Activated naive CD4-positive, alpha-beta T cell treated with anti-CD3 and anti-CD28 coated beads, Interleukin-2, amount 10 ng/mL, durations not matched to agents 7 days and 5 days (primary cell): ENCODE data around the gene SH3BP2.

Experiments used
- CTCF ChIA-PET: fragments of 350-600 bp; sonication (Branson Sonifier 250); formaldehyde crosslinking; loops from one replicate; lab custom pipeline; 2021; ENCODE audit warnings: antibody characterized with exemption; lab: Charles Lee
- DNase-seq: peaks from one replicate; pipeline ENCODE4 v3.0.0-alpha.2; 2020
- H3K27ac Mint-ChIP-seq: one replicate; pipeline ENCODE4 v1.8.0; 2021; ENCODE audit warnings: mild to moderate bottlenecking, moderate library complexity, mixed read lengths
- H3K27me3 Mint-ChIP-seq: one replicate; pipeline ENCODE4 v1.8.0; 2021; ENCODE audit warnings: mild to moderate bottlenecking, mixed read lengths
- H3K36me3 Mint-ChIP-seq: one replicate; pipeline ENCODE4 v1.8.0; 2021; ENCODE audit warnings: mixed read lengths
- H3K4me1 Mint-ChIP-seq: one replicate; pipeline ENCODE4 v1.8.0; 2021; ENCODE audit warnings: mixed read lengths
- H3K4me3 Mint-ChIP-seq: one replicate; pipeline ENCODE4 v1.8.0; 2021; ENCODE audit warnings: mild to moderate bottlenecking, moderate library complexity, mixed read lengths
- H3K9me3 Mint-ChIP-seq: one replicate; pipeline ENCODE4 v1.8.0; 2021; ENCODE audit warnings: mixed read lengths

Gene SH3BP2

GRCh38 chr4:2843263-2843940 lies 50.5 kb downstream of the SH3BP2 start, which contains the start of gene ADD1:
ADD1 (plus strand) TSS chr4:2843844; CDS start chr4:2875916, 32,072 bp downstream.
- peaks cover 54% of the 10 kb centered on the region for H3K4me1 Mint-ChIP-seq
- peak within 1 kb of the TSS; percentile 93 for H3K27ac Mint-ChIP-seq
- H3K4me3 Mint-ChIP-seq = peak within 1 kb of the TSS; percentile 95

GRCh38 chr4:2843941-2844584 lies 51.2 kb downstream of the SH3BP2 start:
- peaks cover 47% of the 10 kb centered on the region for H3K4me1 Mint-ChIP-seq
- no peak for DNase-seq
- H3K36me3 Mint-ChIP-seq = peaks cover 21% of the 10 kb centered on the region
- peaks cover 7% of the 10 kb centered on the region for H3K9me3 Mint-ChIP-seq
- H3K27ac Mint-ChIP-seq = peak overlapping the region; percentile 93
- CTCF ChIA-PET = interaction anchor here (0.6 kb wide), 1 partner anchor 78 kb away, joined by 3 read pairs; no protein-coding TSS in a partner anchor
- H3K4me3 Mint-ChIP-seq = peak overlapping the region; percentile 95
- H3K27me3 Mint-ChIP-seq = no peaks in the 10 kb centered on the region

More at GRCh38 chr4:2843263-2843940, 50.5 kb downstream of the SH3BP2 start, which contains the start of gene ADD1:
- Mint-ChIP-seq H3K36me3 (peaks cover 25% of the 10 kb centered on the region), H3K27me3 (no peaks in the 10 kb centered on the region), H3K9me3 (peaks cover 7% of the 10 kb centered on the region)
- CTCF ChIA-PET = no interaction called here
- DNase-seq = peak; percentile 91

DNA sequence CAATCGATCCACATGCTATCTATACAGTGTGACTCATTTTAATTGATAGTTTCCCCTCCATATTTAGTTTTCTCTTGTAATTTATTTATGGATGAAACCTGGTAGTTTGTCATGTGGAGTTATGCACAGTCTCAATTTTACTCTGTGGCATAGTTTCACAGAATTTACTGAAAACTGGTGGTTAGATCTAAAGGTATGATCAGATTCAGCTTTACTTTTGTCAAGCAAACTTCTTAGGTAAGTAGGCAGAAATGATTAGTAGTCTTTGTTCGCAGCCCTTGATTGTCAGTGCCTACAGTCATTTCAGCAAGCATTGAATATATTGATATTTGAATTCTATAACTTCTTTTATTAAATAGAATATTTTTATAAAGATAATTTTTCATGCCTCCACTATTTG lies 53.3 kb downstream of the SH3BP2 start:
- peaks cover 57% of the 10 kb centered on the region for H3K4me1 Mint-ChIP-seq
- peak overlapping the region; percentile 45 for H3K4me3 Mint-ChIP-seq
- H3K27ac Mint-ChIP-seq = no peak overlapping the region
- CTCF ChIA-PET = no interaction called here
- peaks cover 13% of the 10 kb centered on the region for H3K36me3 Mint-ChIP-seq
- no peaks in the 10 kb centered on the region for H3K27me3 Mint-ChIP-seq
- peaks cover 2% of the 10 kb centered on the region for H3K9me3 Mint-ChIP-seq
- DNase-seq = no peak

GRCh38 chr4:2847302-2847871 lies 54.5 kb downstream of the SH3BP2 start:
- no peaks in the 10 kb centered on the region for H3K27me3 Mint-ChIP-seq
- no peak overlapping the region for H3K27ac Mint-ChIP-seq
- no peak overlapping the region for H3K4me3 Mint-ChIP-seq
- no peaks in the 10 kb centered on the region for H3K9me3 Mint-ChIP-seq
- H3K36me3 Mint-ChIP-seq = peaks cover 9% of the 10 kb centered on the region
- H3K4me1 Mint-ChIP-seq = peaks cover 66% of the 10 kb centered on the region
- DNase-seq = no peak
- CTCF ChIA-PET = no interaction called here

DNA sequence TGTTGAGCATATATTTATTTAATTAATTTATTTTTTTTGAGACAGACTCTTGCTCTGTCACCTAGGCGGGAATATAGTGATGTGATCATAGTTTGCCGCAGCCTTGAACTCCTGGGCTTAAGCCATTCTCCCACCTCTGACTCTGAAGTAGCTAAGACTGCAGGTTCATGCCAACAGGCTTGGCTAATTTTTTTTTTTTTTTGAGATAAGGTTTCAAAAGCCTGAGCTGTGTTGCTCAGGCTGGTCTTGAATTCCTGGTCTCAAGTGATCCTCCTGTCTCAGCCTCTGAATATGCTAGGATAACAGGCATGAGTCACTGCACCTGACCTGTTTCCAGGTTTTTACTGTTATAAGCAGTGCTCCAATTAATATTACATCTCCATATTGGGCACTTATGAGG lies 55.6 kb downstream of the SH3BP2 start:
- DNase-seq = no peak
- H3K27me3 Mint-ChIP-seq = no peaks in the 10 kb centered on the region
- no peak overlapping the region for H3K27ac Mint-ChIP-seq
- H3K36me3 Mint-ChIP-seq = peaks cover 12% of the 10 kb centered on the region
- CTCF ChIA-PET = no interaction called here
- H3K9me3 Mint-ChIP-seq = no peaks in the 10 kb centered on the region
- H3K4me1 Mint-ChIP-seq = peaks cover 67% of the 10 kb centered on the region
- no peak overlapping the region for H3K4me3 Mint-ChIP-seq

DNA sequence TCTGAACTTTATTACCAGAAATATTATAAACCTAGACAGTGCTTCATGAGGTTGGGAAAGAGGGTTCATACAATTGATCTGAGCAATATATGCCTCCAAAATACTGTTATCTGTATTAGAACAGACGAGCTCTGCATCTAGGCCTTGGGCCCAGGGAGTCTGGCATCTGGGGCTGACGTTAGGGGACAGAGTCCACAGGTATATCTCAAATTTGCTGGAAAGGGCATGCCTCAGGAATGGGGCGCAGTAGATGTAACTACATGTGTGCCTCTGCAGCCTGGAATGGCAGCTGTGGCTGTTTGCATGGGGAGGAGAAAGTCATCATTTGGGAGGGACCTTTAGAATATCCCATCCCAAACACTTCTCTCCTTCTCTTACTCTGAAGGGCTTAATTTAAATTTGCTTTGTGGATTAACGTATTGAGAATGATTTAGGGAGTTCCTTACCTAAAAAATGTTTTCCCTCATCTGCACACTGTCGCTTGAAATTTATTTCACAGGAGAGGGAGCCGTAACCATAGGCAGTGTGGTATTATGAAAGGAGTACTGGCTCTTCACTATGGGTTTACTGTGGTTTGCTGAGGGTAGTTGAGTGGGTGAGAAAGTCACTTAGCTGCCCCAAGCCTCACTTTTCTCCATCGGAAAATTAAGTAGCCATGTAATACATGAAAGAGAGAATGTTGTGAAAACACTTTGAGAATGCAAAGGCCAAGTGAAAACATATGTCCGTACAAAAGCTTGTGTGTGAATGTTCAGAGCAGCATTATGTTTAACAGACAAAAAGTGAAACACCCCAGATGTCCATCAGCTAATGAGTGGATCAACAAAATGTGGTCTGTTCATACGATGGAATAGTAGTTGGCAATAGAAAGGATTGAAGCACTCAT lies 56.6 kb downstream of the SH3BP2 start:
- Mint-ChIP-seq H3K27ac (no peak overlapping the region), H3K36me3 (peaks cover 20% of the 10 kb centered on the region), H3K4me3 (no peak overlapping the region), H3K27me3 (no peaks in the 10 kb centered on the region), H3K4me1 (peaks cover 72% of the 10 kb centered on the region), H3K9me3 (no peaks in the 10 kb centered on the region)
- DNase-seq = no peak
- CTCF ChIA-PET = no interaction called here

DNA sequence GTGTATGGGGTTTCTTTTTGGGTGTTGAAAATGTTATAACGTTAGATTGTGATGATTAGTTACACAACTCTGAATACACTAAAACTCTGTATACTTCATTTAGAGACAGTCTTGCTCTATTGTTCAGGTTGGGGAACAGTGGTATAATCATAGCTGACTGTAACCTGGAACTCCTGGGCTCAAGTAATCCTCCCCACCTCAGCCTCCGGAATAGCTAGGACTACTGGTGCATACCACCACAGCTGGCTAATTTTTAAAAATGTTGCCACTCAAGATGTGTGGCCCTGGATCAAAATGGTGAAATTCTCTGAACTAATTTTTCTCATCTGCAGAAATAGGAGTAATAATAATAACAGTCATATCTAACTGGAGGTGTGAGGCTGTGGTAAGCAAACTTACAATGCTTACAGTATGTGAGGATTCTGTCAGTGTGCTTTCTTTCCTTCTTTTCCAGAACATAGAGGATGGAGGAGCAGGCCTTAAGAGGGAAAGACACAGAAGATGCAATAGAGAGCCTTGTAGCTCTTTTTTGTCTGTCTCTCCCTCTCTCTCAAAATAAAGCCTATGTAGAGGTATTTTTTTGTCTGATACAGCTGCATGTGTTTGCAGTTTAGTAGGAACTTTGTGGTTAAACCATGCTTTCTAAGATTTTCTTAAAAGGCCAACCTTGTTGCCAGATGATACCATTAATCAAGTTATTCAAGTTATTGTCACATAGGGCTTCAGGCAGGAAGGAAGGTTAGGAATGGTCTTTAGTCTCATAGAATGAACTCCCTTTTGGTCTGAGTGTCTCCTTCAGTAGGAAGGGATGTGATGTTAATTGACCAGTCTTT lies 58.3 kb downstream of the SH3BP2 start:
- CTCF ChIA-PET = interaction anchor here (1.2 kb wide), 1 partner anchor 16 kb away, joined by 3 read pairs; no protein-coding TSS in a partner anchor

GRCh38 chr4:2852481-2852921 lies 59.6 kb downstream of the SH3BP2 start:
- H3K27me3 Mint-ChIP-seq = no peaks in the 10 kb centered on the region
- H3K27ac Mint-ChIP-seq = peak overlapping the region; percentile 86
- CTCF ChIA-PET = no interaction called here
- DNase-seq = peak; percentile 29
- peak overlapping the region; percentile 37 for H3K4me3 Mint-ChIP-seq
- no peaks in the 10 kb centered on the region for H3K9me3 Mint-ChIP-seq
- peaks cover 30% of the 10 kb centered on the region for H3K36me3 Mint-ChIP-seq
- peaks cover 58% of the 10 kb centered on the region for H3K4me1 Mint-ChIP-seq

More for the DNA sequence above, 58.3 kb downstream of the SH3BP2 start:
- H3K27ac Mint-ChIP-seq = peak overlapping the region; percentile 78
- H3K4me3 Mint-ChIP-seq = no peak overlapping the region
- H3K9me3 Mint-ChIP-seq = no peaks in the 10 kb centered on the region
- H3K27me3 Mint-ChIP-seq = no peaks in the 10 kb centered on the region
- peaks cover 26% of the 10 kb centered on the region for H3K36me3 Mint-ChIP-seq
- no peak for DNase-seq
- peaks cover 64% of the 10 kb centered on the region for H3K4me1 Mint-ChIP-seq

GRCh38 chr4:2855584-2855983 lies 62.7 kb downstream of the SH3BP2 start:
- CTCF ChIA-PET = no interaction called here
- DNase-seq = no peak
- H3K36me3 Mint-ChIP-seq = peaks cover 52% of the 10 kb centered on the region
- no peak overlapping the region for H3K4me3 Mint-ChIP-seq
- H3K4me1 Mint-ChIP-seq = peaks cover 72% of the 10 kb centered on the region
- H3K27me3 Mint-ChIP-seq = no peaks in the 10 kb centered on the region
- H3K27ac Mint-ChIP-seq = no peak overlapping the region
- peaks cover 8% of the 10 kb centered on the region for H3K9me3 Mint-ChIP-seq

DNA sequence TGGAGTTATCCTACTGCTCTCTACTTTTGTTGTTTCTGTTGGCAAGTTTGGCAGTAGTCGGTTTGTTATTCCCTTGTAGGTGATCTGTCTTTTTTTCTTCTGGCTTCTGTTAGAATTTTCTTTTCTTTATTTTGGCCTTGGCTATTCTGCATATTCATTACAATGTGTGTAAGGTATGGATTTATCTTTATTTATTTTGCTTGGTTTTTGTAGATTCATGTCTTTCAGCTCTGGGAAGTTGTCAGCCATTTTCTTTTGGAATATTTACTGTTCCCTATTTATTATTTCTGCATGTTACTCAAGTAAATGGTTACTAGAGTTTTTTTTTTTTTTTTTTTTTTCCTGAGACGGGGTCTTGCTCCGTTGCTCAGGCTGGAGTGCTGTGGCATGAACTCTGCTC lies 63.4 kb downstream of the SH3BP2 start:
- H3K4me3 Mint-ChIP-seq = no peak overlapping the region
- DNase-seq = no peak
- peaks cover 72% of the 10 kb centered on the region for H3K4me1 Mint-ChIP-seq
- peak overlapping the region; percentile 26 for H3K27ac Mint-ChIP-seq
- H3K36me3 Mint-ChIP-seq = peaks cover 57% of the 10 kb centered on the region
- no peaks in the 10 kb centered on the region for H3K27me3 Mint-ChIP-seq
- CTCF ChIA-PET = no interaction called here
- peaks cover 8% of the 10 kb centered on the region for H3K9me3 Mint-ChIP-seq

DNA sequence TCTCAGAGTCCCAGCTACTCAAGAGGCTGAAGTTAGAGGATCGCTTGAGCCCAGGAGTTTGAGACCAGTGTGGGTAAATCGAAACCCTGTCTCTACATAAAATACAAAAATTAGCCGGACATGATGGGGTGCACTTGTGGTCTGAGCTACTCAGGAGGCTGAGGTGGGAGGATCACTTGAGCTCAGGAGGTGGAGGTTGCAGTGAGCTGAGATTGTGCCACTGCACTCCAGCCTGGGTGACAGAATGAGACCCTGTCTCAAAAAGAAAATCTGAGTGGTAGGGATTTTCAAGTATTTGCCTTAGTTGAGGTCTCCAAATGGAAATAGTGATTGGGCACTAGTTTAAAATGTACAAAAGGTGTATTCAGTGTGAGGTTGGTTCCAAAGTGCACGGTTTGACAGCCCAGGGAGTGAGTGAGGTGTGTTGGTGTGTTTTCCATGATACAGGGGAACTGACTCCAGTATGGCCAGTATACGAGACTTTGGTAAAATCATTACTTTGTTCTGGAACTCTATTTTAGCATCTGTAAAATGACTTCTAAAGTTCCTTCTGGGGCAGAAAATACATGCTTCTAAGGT lies 64.6 kb downstream of the SH3BP2 start:
- H3K9me3 Mint-ChIP-seq = peaks cover 8% of the 10 kb centered on the region
- H3K27me3 Mint-ChIP-seq = no peaks in the 10 kb centered on the region
- CTCF ChIA-PET = interaction anchor here (0.7 kb wide), 1 partner anchor 98 kb away, joined by 3 read pairs; no protein-coding TSS in a partner anchor
- H3K4me1 Mint-ChIP-seq = peaks cover 70% of the 10 kb centered on the region
- peaks cover 57% of the 10 kb centered on the region for H3K36me3 Mint-ChIP-seq
- no peak overlapping the region for H3K4me3 Mint-ChIP-seq
- no peak overlapping the region for H3K27ac Mint-ChIP-seq
- no peak for DNase-seq

DNA sequence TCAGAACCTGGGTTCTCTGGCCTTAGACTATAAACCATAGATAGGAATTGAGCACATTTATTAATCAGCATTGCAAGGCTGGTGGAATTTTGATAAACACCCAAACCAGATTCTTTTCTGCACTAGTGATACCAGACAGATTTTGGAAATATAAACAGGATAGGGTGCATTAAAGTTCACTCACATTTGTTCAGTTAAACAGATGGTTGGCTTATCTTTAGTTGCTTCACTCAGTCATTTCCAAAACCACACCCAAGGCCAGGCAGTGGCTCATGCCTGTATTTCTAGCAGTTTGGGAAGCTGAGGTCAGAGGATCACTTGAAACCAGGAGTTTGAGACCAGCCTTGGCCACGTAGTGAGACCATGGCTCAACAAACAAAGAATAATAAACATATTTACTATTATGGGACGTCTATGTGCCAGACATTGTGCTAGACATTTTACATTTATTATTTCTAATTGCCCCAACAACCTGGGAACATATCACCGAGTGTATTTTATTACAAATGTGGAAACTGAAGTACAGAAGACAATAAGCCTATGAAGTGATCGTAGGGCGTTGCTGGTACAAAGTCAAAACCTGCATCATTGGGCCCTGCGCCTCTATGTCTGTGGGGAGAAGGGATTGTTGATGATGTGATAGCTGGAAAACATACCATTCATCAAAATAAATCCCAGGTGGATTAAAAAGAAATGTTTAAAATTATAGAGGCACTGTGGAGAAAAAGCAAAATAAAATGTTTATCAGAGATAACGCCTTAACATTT lies 65.7 kb downstream of the SH3BP2 start:
- no peak overlapping the region for H3K27ac Mint-ChIP-seq
- CTCF ChIA-PET = no interaction called here
- peaks cover 8% of the 10 kb centered on the region for H3K9me3 Mint-ChIP-seq
- peaks cover 54% of the 10 kb centered on the region for H3K36me3 Mint-ChIP-seq
- no peaks in the 10 kb centered on the region for H3K27me3 Mint-ChIP-seq
- DNase-seq = no peak
- H3K4me1 Mint-ChIP-seq = peaks cover 63% of the 10 kb centered on the region
- H3K4me3 Mint-ChIP-seq = no peak overlapping the region
